ENCODE results near the gene COL8A1.

The COL8A1 gene

GRCh38 chr3:99637368-99638111, 854 bp upstream of the COL8A1 start:
- TF ChIP-seq, protein P1, sequence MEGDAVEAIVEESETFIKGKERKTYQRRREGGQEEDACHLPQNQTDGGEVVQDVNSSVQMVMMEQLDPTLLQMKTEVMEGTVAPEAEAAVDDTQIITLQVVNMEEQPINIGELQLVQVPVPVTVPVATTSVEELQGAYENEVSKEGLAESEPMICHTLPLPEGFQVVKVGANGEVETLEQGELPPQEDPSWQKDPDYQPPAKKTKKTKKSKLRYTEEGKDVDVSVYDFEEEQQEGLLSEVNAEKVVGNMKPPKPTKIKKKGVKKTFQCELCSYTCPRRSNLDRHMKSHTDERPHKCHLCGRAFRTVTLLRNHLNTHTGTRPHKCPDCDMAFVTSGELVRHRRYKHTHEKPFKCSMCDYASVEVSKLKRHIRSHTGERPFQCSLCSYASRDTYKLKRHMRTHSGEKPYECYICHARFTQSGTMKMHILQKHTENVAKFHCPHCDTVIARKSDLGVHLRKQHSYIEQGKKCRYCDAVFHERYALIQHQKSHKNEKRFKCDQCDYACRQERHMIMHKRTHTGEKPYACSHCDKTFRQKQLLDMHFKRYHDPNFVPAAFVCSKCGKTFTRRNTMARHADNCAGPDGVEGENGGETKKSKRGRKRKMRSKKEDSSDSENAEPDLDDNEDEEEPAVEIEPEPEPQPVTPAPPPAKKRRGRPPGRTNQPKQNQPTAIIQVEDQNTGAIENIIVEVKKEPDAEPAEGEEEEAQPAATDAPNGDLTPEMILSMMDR (IDR thresholded peaks at IDR 0.05; ENCODE audit: low read depth, low read length, missing control alignments) = no peak
- in situ Hi-C loops (cut with HindIII; ENCODE audit: low sequenced_read_pairs) = no loop called here
- DNase-seq (ENCODE audit: low read depth) = peak; percentile 67
- peak overlapping the region; percentile 69 for H3K4me3 ChIP-seq (ENCODE audit: low read depth, low read length)

DNA sequence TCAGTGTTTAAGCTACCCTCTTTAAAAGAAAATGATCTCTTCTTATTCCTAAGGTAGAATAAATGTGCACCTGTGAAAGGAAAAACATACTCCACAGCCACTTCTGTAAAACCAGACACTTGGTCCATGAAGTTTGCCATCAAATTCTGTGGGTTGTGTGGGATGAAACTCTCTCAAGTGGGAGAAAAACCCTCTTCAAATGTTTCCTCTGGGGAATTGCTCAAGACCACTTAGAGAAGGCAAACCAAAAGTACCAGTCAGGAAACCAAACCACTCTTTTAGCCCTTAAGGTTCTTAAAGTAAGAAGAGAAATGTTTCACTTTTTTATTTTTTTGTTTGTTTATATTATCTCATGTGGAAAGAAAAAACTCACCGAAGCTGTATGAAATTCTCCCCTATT, 1.2 kb downstream of the COL8A1 start:
- DNase-seq (ENCODE audit: low read depth) = no peak
- in situ Hi-C loops (cut with HindIII; ENCODE audit: low sequenced_read_pairs) = no loop called here
- TF ChIP-seq, protein P1 (IDR thresholded peaks at IDR 0.05; ENCODE audit: low read depth, low read length, missing control alignments) = no peak
- H3K4me3 ChIP-seq (ENCODE audit: low read depth, low read length) = peak overlapping the region; percentile 69

GRCh38 chr3:99640214-99640851, 1.9 kb downstream of the COL8A1 start:
- DNase-seq (ENCODE audit: low read depth) = no peak
- TF ChIP-seq, protein P1 (IDR thresholded peaks at IDR 0.05; ENCODE audit: low read depth, low read length, missing control alignments) = no peak
- H3K4me3 ChIP-seq (ENCODE audit: low read depth, low read length) = peak overlapping the region; percentile 69
- in situ Hi-C loops (cut with HindIII; ENCODE audit: low sequenced_read_pairs) = no loop called here

- no peak for DNase-seq (ENCODE audit: low read depth)
- in situ Hi-C loops (cut with HindIII; ENCODE audit: low sequenced_read_pairs) = no loop called here
- peak overlapping the region; percentile 69 for H3K4me3 ChIP-seq (ENCODE audit: low read depth, low read length)
- TF ChIP-seq, protein P1 (IDR thresholded peaks at IDR 0.05; ENCODE audit: low read depth, low read length, missing control alignments) = no peak
Measured at GRCh38 chr3:99641480-99641879, 3.1 kb downstream of the COL8A1 start.

DNA sequence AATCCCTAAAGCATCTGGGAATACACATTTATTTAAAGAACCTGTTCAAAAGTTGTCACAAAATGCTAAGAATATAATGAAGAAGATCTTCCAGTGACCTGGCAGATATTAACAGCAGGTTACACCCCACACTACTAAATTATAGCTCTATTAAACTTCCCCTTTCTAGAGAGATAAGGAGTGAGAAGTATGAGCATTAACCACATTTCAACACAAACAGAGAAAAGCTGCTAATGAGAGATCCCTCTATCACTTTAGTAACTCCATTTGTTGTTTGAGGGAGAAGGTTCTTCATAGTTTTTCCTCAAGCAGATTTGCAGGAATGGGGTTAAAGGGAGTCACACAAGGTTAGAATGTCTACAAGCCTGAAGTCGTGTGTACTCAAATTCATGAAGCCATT, 3.6 kb downstream of the COL8A1 start:
- TF ChIP-seq, protein P1 (IDR thresholded peaks at IDR 0.05; ENCODE audit: low read depth, low read length, missing control alignments) = no peak
- DNase-seq (ENCODE audit: low read depth) = no peak
- H3K4me3 ChIP-seq (ENCODE audit: low read depth, low read length) = peak overlapping the region; percentile 69
- in situ Hi-C loops (cut with HindIII; ENCODE audit: low sequenced_read_pairs) = no loop called here

DNA sequence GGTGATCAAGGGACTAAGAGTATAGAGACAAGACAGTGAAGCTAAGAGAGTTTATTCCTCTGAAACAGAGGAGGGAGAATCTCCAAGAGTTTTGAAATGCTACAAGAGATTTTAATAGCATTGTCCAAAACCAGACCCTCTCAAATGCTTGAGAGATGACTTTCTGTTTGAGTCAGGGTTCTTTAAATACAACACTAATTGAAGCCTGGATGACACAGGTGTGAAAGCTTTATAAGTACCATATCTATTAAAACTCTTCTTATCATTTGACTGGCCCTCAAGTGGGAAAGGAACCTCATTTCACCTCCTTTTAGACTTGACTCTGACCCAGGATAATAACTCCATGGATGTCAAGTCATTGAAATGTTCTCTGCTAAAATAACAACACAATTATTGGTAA, 5.6 kb downstream of the COL8A1 start:
- TF ChIP-seq, protein P1 (IDR thresholded peaks at IDR 0.05; ENCODE audit: low read depth, low read length, missing control alignments) = no peak
- no peak overlapping the region for H3K4me3 ChIP-seq (ENCODE audit: low read depth, low read length)
- no peak for DNase-seq (ENCODE audit: low read depth)
- in situ Hi-C loops (cut with HindIII; ENCODE audit: low sequenced_read_pairs) = no loop called here
